ENCODE measurements around the gene ZNF396. TPM values are rescaled to one million over a fixed set of nuclear protein-coding genes. Genes with fewer than 3 reads are reported as not detected.

ZNF396 gene
- total and polyA plus RNA-seq, 9 of the 15 experiments (the other 6 are each of a cell fraction or from before 2014, with no cell fraction given) = 0.73 to 2.3 (median 1.9) TPM

GRCh38 chr18:35343936-35344735 is 33.0 kb downstream of the ZNF396 start, which contains the start of gene ZNF24 (continued):
- peak; percentile 49; the same call in 1 of the 2 replicates for TF ChIP-seq NCOA1 (IDR thresholded peaks at IDR 0.05; ENCODE audit: low read depth)
- TF ChIP-seq EHMT2 (IDR thresholded peaks at IDR 0.05) = 0 out of 2 replicates have a peak, but pooled peaks have one; percentile 21
- no peak for TF ChIP-seq TGIF2 (CRISPR knock-in tag; IDR thresholded peaks at IDR 0.05)
- TF ChIP-seq C11orf30 (IDR thresholded peaks at IDR 0.05; ENCODE audit: low read depth) = peak; percentile 32; the same call in 1 of the 2 replicates
- peak; percentile 98 for TF ChIP-seq SUPT5H (IDR thresholded peaks at IDR 0.05)
- TF ChIP-seq NR1H2 (CRISPR knock-in tag; IDR thresholded peaks at IDR 0.05) = no peak
- TF ChIP-seq RERE (CRISPR knock-in tag; IDR thresholded peaks at IDR 0.05; ENCODE audit: borderline replicate concordance) = no peak
- 0 out of 4 replicates have a peak, but pooled peaks of 1 of the 2 experiments have one; percentile 0 for TF ChIP-seq RCOR1 (IDR thresholded peaks at IDR 0.05; ENCODE audit: borderline replicate concordance in 1 of 2, low read depth in 2 of 2, low read length in 2 of 2)
- 0 out of 2 replicates have a peak, but pooled peaks have one; percentile 23 for TF ChIP-seq ERF (CRISPR knock-in tag; IDR thresholded peaks at IDR 0.05)
- no peak for TF ChIP-seq ZNF140 (CRISPR knock-in tag; IDR thresholded peaks at IDR 0.05)
- peak; percentile 72; the same call in 1 of the 2 replicates for TF ChIP-seq PHB (CRISPR knock-in tag; IDR thresholded peaks at IDR 0.05)
- no peak for TF ChIP-seq MCM7 (IDR thresholded peaks at IDR 0.05)
- TF ChIP-seq CHAMP1 (IDR thresholded peaks at IDR 0.05) = no peak
- TF ChIP-seq NR2C1 (IDR thresholded peaks at IDR 0.05) = no peak
- TF ChIP-seq NR2C1 (tag; IDR thresholded peaks at IDR 0.05) = peak; percentile 63
- TF ChIP-seq NUFIP1 (IDR thresholded peaks at IDR 0.05; ENCODE audit: partially characterized antibody) = no peak
- TF ChIP-seq HCFC1 (IDR thresholded peaks at IDR 0.05; ENCODE audit: low read depth, low read length) = peak; percentile 95
- no peak for TF ChIP-seq BRF1 (IDR thresholded peaks at IDR 0.05; ENCODE audit: borderline replicate concordance, extremely low read depth, insufficient read length)
- TF ChIP-seq ZNF398 (CRISPR knock-in tag; IDR thresholded peaks at IDR 0.05) = no peak
- TF ChIP-seq CBX3 (IDR thresholded peaks at IDR 0.05; ENCODE audit: borderline replicate concordance in 1 of 2, low read length in 2 of 2) = no peak; a peak in 1 of 3 replicates

Data from K562 (cell line).